HG02884 (cell line): ENCODE measurements around the gene H2AZ2.
"Not testable (repeated sequence)": the region's sequence is repeated elsewhere in the genome, so short reads cannot be mapped to it uniquely, and the experiment has no call there.

Experiments used
- ATAC-seq: cut with Tn5 transposase; IDR thresholded peaks from one replicate; pipeline ENCODE4 v1.9.1; 2021; ENCODE audit warnings: mild to moderate bottlenecking, moderate library complexity; ENCODE audit not compliant: unreplicated experiment

The H2AZ2 gene

GRCh38 chr7:44823255-44823781 is 24.6 kb downstream of the H2AZ2 start:
- no peak for ATAC-seq

- ATAC-seq = no peak
Measured at GRCh38 chr7:44819292-44819691, 28.6 kb downstream of the H2AZ2 start.

- no peak for ATAC-seq
Measured at GRCh38 chr7:44814919-44815318, 33.0 kb downstream of the H2AZ2 start.

- no peak for ATAC-seq
Measured at GRCh38 chr7:44811571-44811970, 36.3 kb downstream of the H2AZ2 start.

- ATAC-seq = no peak
Measured at GRCh38 chr7:44811093-44811492, 36.8 kb downstream of the H2AZ2 start.

- ATAC-seq = no peak
Measured at GRCh38 chr7:44808914-44809393, 38.9 kb downstream of the H2AZ2 start.

GRCh38 chr7:44805950-44806349 is 41.9 kb downstream of the H2AZ2 start:
- no peak for ATAC-seq

GRCh38 chr7:44803828-44804519 is 43.9 kb downstream of the H2AZ2 start:
- not testable (repeated sequence) for ATAC-seq

- ATAC-seq = no peak
Measured at GRCh38 chr7:44802418-44803025, 45.4 kb downstream of the H2AZ2 start.

- no peak for ATAC-seq
Measured at GRCh38 chr7:44801890-44802289, 46.0 kb downstream of the H2AZ2 start.

- no peak for ATAC-seq
Measured at GRCh38 chr7:44799939-44800338, 47.9 kb downstream of the H2AZ2 start.

GRCh38 chr7:44798649-44799305 is 49.1 kb downstream of the H2AZ2 start:
- no peak for ATAC-seq

- peak; percentile 41 for ATAC-seq
Measured at GRCh38 chr7:44797329-44798258, 50.3 kb downstream of the H2AZ2 start.

- ATAC-seq = peak; percentile 84
Measured at GRCh38 chr7:44796504-44797328, 51.2 kb downstream of the H2AZ2 start, which contains the start of gene PPIA. TSS of gene PPIA (plus strand) at chr7:44796681. CDS start at chr7:44796725, 44 bp downstream.

GRCh38 chr7:44796034-44796503 is 51.8 kb downstream of the H2AZ2 start:
- peak; percentile 30 for ATAC-seq

GRCh38 chr7:44794331-44794730 is 53.6 kb downstream of the H2AZ2 start:
- ATAC-seq = no peak

GRCh38 chr7:44793919-44794318 is 54.0 kb downstream of the H2AZ2 start:
- ATAC-seq = no peak

- no peak for ATAC-seq
Measured at GRCh38 chr7:44791278-44792219, 56.3 kb downstream of the H2AZ2 start.
